ENCODE results near the gene SIPA1L3.

Gene SIPA1L3

DNA sequence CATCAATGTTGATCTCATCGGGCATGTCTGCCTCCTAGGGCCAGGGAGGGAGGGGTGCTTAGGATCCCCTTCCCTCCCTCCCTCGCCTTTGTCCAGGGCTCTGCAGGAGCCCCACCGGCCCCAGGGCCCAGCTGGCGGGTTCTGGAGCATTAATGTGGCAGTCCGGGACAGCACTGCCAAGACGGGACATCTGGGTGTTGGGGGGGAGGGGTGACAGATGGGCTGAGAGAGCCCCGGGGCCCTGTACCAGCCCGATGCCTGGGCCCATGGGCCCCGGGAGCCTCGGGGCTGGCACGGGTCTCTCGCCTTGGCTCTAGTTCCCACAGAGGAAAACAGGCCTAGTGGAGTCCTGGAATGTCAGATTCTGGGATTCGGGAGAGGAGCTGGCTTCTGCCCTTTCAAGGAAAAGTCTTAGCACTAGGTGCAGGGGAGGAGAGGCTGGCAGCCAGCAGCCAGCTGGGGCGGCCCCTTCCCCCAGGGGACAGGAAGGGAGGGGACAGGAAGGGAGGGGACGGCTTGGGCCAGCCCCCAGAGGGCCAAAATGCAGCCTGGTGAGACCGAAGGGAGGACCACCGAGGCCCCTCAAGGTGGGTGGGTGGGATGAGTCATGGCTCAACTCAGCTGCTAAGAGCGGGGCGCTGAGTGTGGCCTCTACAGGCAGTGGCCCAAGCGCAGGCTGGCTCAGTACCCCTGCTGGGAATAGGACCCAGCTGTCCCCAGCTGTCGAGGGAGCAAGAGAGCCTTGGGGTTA lies 346.1 kb downstream of the SIPA1L3 start:
- DNase-seq (ENCODE audit: low read depth in 2 of 3, low spot score in 1 of 3) = no peak

DNA sequence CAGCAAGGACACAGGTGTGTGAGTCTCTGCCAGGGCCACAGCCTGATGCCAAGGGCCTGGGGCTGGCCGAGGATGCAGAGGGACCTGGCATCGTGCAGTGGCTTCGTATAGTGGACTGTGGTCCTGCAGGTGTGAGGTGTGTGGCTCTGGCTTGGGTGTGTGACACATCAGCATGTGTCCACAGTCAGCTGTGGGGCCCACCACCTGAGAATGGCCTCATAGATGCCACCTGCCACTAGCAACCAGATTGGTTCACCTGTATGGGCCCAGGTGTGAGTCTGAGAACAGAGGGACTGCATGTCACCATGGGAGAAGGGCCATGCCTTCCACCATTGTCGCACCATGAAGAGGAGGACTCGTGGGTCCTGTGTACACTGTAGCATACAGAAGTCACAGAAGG lies 346.8 kb downstream of the SIPA1L3 start:
- DNase-seq (ENCODE audit: low read depth in 2 of 3, low spot score in 1 of 3) = no peak

GRCh38 chr19:38255383-38256014 lies 348.5 kb downstream of the SIPA1L3 start:
- no peak for DNase-seq (ENCODE audit: low read depth in 2 of 3, low spot score in 1 of 3)
